Naive thymus-derived CD8-positive, alpha-beta T cell (primary cell): ENCODE data around the gene NPSR1. TPM values are rescaled to one million over a fixed set of nuclear protein-coding genes. Genes with fewer than 3 reads are reported as not detected.
"Not testable (repeated sequence)": the region's sequence is repeated elsewhere in the genome, so short reads cannot be mapped to it uniquely, and the experiment has no call there.

Experiments
- ATAC-seq, 2 donors: fragments of 150-1000 bp; cut with Tn5 transposase in 1 of 2; sonication (Bioruptor Pico), chemical (Tn5 transposase) in 1 of 2; 1 replicate in 1 of 2; 2 replicates in 1 of 2; pipeline ENCODE4 v1.10.0; 2021; ENCODE audit warnings: mild to moderate bottlenecking in 2 of 2, moderate library complexity in 2 of 2
- POLR2A ChIA-PET: fragments of 350-600 bp; sonication (Branson Sonifier 250); formaldehyde crosslinking; loops from one replicate; lab custom pipeline; 2021; ENCODE audit warnings: antibody characterized with exemption; lab: Charles Lee
- DNase-seq, 10 donors: peaks; one replicate each; pipeline versions ENCODE4 v3.0.0 to v3.0.0-alpha.2; 2020 to 2022
- H3K27ac Mint-ChIP-seq, 10 donors: one replicate each; pipeline ENCODE4 v1.8.0; 2020 to 2022; ENCODE audit warnings: mild to moderate bottlenecking in 10 of 10, mixed read lengths in 10 of 10, moderate library complexity in 4 of 10, inconsistent platforms in 1 of 10
- H3K27me3 Mint-ChIP-seq, 5 donors: one replicate each; pipeline ENCODE4 v1.8.0; 2021 to 2022; ENCODE audit warnings: mixed read lengths in 5 of 5
- H3K36me3 Mint-ChIP-seq, 3 donors: one replicate each; pipeline ENCODE4 v1.8.0; 2020 to 2022; ENCODE audit warnings: mixed read lengths in 3 of 3, mild to moderate bottlenecking in 2 of 3, inconsistent platforms in 1 of 3
- H3K4me1 Mint-ChIP-seq, 4 donors: one replicate each; pipeline ENCODE4 v1.8.0; 2021 to 2022; ENCODE audit warnings: mixed read lengths in 4 of 4
- H3K4me3 Mint-ChIP-seq, 10 donors: one replicate each; pipeline ENCODE4 v1.8.0; 2020 to 2022; ENCODE audit warnings: mild to moderate bottlenecking in 10 of 10, mixed read lengths in 10 of 10, moderate library complexity in 6 of 10, inconsistent platforms in 1 of 10
- H3K9me3 Mint-ChIP-seq, 9 donors: one replicate each; pipeline ENCODE4 v1.8.0; 2020 to 2022; ENCODE audit warnings: mixed read lengths in 9 of 9, mild to moderate bottlenecking in 3 of 9, inconsistent platforms in 1 of 9, moderate library complexity in 1 of 9
- polyA plus RNA-seq, 3 donors: library from polyadenylated mRNA; unstranded; fragments of 300-500 nt; fragmentation: Illumina TruSeq; gene quantifications; one replicate each; pipeline ENCODE4 v1.2.3, GENCODE V29; 2021
- total RNA-seq, 8 experiments: library from RNA in 2 of 8; stranded (reverse) in 2 of 8; gene quantifications; one replicate each; pipeline ENCODE4 v1.2.3 and lab custom pipeline; 2021 to 2026

NPSR1 gene
- total and polyA plus RNA-seq, 5 experiments from 2014 or later = not detected

DNA sequence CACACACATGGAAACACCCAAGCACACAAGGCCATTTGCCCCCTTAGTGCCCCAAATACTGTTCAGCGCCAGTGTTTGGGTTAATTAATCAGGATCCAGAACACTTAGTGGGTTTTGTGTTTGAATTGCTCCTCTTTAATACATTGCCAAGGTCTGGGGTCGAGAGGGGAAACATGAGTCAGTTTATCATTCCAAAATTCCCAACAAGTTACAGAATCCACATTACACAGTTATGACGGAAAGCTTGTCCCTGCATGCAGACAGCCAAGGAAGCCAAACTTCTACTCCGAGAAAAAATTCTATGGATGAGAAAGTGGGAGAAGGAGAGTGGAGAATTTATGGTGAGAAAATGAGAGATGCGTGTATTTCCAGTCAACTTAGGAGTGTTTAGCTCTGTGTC, 189.0 kb downstream of the NPSR1 start:
- Mint-ChIP-seq H3K36me3 (peaks cover 0 to 8% (median 0%) of the 10 kb centered on the region in 3 donors), H3K9me3 (peaks cover 0 to 10% (median 0%) of the 10 kb centered on the region in 9 donors), H3K4me1 (peaks cover 0 to 8% (median 4%) of the 10 kb centered on the region in 4 donors), H3K27ac (no peak overlapping the region), H3K4me3 (no peak overlapping the region), H3K27me3 (peaks cover 5 to 49% (median 9%) of the 10 kb centered on the region in 5 donors)
- DNase-seq (no peak), ATAC-seq (no peak)
- POLR2A ChIA-PET = no interaction called here

- Mint-ChIP-seq H3K27me3 (peaks cover 6 to 57% (median 14%) of the 10 kb centered on the region in 5 donors), H3K36me3 (peaks cover 0 to 4% (median 0%) of the 10 kb centered on the region in 3 donors), H3K27ac (no peak overlapping the region), H3K9me3 (peaks cover 0 to 2% (median 0%) of the 10 kb centered on the region in 9 donors), H3K4me1 (peaks cover 0 to 8% (median 4%) of the 10 kb centered on the region in 4 donors), H3K4me3 (no peak overlapping the region)
- ATAC-seq (no peak), DNase-seq (no peak)
- POLR2A ChIA-PET = no interaction called here
Measured at GRCh38 chr7:34848670-34849069, 190.7 kb downstream of the NPSR1 start.

DNA sequence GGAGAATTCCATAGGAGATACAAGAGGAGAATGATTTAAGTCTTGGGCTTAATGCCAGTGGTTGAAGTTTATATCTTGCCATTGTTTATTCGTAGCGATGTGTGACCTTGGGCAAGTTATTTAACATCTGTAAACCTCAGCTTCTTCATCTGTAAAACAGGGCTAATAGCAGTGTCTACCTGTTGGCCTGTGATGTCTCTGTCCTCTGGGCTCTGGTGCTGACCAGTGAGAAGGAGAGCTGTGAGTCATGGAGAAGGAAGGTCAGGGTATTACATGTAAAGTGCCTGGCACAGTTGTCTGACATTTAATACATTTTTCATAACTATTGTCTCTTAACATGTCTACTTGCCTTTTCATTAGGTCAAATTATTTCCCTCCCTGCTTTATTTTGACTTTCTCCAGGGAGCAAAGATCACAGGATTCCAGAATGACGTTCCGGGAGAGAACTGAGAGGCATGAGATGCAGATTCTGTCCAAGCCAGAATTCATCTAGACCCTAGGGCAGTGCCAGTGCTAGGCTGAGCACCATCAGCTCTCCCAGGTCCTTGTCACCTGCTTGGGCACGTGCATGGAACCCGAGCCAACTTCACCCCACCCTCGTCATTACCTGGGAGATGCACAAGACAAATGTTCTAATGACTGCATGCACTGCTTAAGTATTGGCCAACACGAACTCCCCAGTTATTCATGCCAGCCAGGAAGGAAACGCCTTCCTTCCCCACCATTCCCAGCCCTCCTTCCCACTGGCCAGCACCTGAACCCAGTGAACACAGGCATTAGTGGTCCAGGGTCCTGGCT, 191.3 kb downstream of the NPSR1 start:
- Mint-ChIP-seq H3K9me3 (peaks cover 0 to 2% (median 0%) of the 10 kb centered on the region in 9 donors), H3K4me3 (no peak overlapping the region), H3K27ac (no peak overlapping the region), H3K27me3 (peaks cover 6 to 64% (median 14%) of the 10 kb centered on the region in 5 donors), H3K36me3 (no peaks in the 10 kb centered on the region), H3K4me1 (peaks cover 0 to 8% (median 4%) of the 10 kb centered on the region in 4 donors)
- no peak for DNase-seq
- ATAC-seq = no peak
- POLR2A ChIA-PET = no interaction called here

GRCh38 chr7:34849986-34850385, 192.0 kb downstream of the NPSR1 start:
- Mint-ChIP-seq H3K4me3 (no peak overlapping the region), H3K27ac (no peak overlapping the region), H3K36me3 (no peaks in the 10 kb centered on the region), H3K27me3 (peaks cover 6 to 70% (median 14%) of the 10 kb centered on the region in 5 donors), H3K4me1 (peaks cover 0 to 8% (median 4%) of the 10 kb centered on the region in 4 donors), H3K9me3 (peaks cover 0 to 2% (median 0%) of the 10 kb centered on the region in 9 donors)
- no peak for DNase-seq
- POLR2A ChIA-PET = no interaction called here
- ATAC-seq = no peak

GRCh38 chr7:34850681-34851080, 192.7 kb downstream of the NPSR1 start:
- peaks cover 0 to 2% (median 0%) of the 10 kb centered on the region in 9 donors for H3K9me3 Mint-ChIP-seq
- no peaks in the 10 kb centered on the region for H3K36me3 Mint-ChIP-seq
- peaks cover 6 to 70% (median 14%) of the 10 kb centered on the region in 5 donors for H3K27me3 Mint-ChIP-seq
- POLR2A ChIA-PET = no interaction called here
- ATAC-seq (no peak), DNase-seq (no peak)
- no peak overlapping the region for H3K4me3 Mint-ChIP-seq
- peaks cover 0 to 4% (median 1%) of the 10 kb centered on the region in 4 donors for H3K4me1 Mint-ChIP-seq
- no peak overlapping the region for H3K27ac Mint-ChIP-seq

DNA sequence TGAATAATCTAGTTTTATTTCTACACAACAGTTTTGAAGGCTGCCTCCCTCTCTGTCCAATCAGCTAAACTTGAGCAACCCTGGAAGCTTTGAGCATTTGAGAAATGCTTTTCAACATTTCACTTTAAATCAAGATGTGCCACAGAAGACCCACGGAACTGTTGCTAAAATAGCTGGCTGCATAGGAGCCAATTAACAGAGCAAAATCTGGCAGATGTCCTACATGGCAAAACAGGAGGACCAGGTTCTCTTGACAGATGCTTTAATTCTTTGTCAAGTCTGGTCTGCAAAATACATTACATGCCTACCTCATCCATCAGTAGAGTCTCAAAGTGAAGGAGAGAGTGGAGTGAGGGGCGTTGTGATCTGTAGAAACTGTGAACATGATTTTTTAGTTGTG, 193.4 kb downstream of the NPSR1 start:
- no peak for DNase-seq
- Mint-ChIP-seq H3K4me1 (peaks cover 0 to 4% (median 0%) of the 10 kb centered on the region in 4 donors), H3K27ac (no peak overlapping the region), H3K4me3 (no peak overlapping the region), H3K36me3 (no peaks in the 10 kb centered on the region), H3K27me3 (peaks cover 6 to 70% (median 14%) of the 10 kb centered on the region in 5 donors), H3K9me3 (peaks cover 0 to 2% (median 0%) of the 10 kb centered on the region in 9 donors)
- no peak for ATAC-seq
- POLR2A ChIA-PET = no interaction called here

- ATAC-seq, DNase-seq, H3K4me3 Mint-ChIP-seq, H3K27ac Mint-ChIP-seq, H3K4me1 Mint-ChIP-seq, POLR2A ChIA-PET: not testable (repeated sequence)
- Mint-ChIP-seq H3K9me3 (peaks cover 0 to 24% (median 8%) of the 10 kb centered on the region in 9 donors), H3K36me3 (peaks cover 0 to 12% (median 0%) of the 10 kb centered on the region in 3 donors), H3K27me3 (peaks cover 9 to 38% (median 10%) of the 10 kb centered on the region in 5 donors)
Measured at GRCh38 chr7:34858444-34858843, 200.4 kb downstream of the NPSR1 start.

DNA sequence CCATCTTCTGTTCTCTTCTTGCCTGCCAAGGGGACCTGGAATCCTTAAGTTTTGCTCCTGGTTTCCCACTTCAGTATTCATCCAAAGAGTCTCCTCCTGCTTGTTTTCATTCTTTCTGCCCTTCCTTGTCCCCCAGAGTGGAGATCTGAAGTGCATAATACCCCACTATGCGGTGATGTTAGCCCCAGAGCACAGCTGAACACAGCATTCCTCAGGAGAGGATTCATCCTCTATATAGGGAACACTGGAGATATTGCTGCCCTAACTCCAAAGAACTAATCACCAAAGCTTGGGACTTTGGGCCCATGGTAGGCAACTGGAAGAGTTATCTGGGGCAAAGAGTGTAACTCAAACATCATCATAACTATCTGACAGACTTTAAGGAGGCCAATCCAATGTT, 201.3 kb downstream of the NPSR1 start:
- H3K9me3 Mint-ChIP-seq = peaks cover 0 to 24% (median 9%) of the 10 kb centered on the region in 9 donors
- not testable (repeated sequence) for H3K4me1 Mint-ChIP-seq, ATAC-seq

GRCh38 chr7:34866222-34866621, 208.2 kb downstream of the NPSR1 start:
- ATAC-seq, DNase-seq, H3K36me3 Mint-ChIP-seq, H3K27ac Mint-ChIP-seq, POLR2A ChIA-PET, H3K4me3 Mint-ChIP-seq, H3K4me1 Mint-ChIP-seq: not testable (repeated sequence)
- H3K9me3 Mint-ChIP-seq = peaks cover 0 to 11% (median under 1%) of the 10 kb centered on the region in 9 donors
- peaks cover 8 to 20% (median 9%) of the 10 kb centered on the region in 5 donors for H3K27me3 Mint-ChIP-seq

More for the DNA sequence above, 201.3 kb downstream of the NPSR1 start:
- DNase-seq, H3K4me3 Mint-ChIP-seq, H3K27ac Mint-ChIP-seq, POLR2A ChIA-PET: not testable (repeated sequence)
- H3K27me3 Mint-ChIP-seq = peaks cover 9 to 29% (median 10%) of the 10 kb centered on the region in 5 donors
- H3K36me3 Mint-ChIP-seq = peaks cover 0 to 12% (median 0%) of the 10 kb centered on the region in 3 donors

- POLR2A ChIA-PET, H3K4me3 Mint-ChIP-seq, H3K36me3 Mint-ChIP-seq, H3K4me1 Mint-ChIP-seq, H3K27ac Mint-ChIP-seq, ATAC-seq, DNase-seq: not testable (repeated sequence)
- H3K9me3 Mint-ChIP-seq = peaks cover 0 to 20% (median 4%) of the 10 kb centered on the region in 9 donors
- peaks cover under 1 to 13% (median 7%) of the 10 kb centered on the region in 5 donors for H3K27me3 Mint-ChIP-seq
Measured at GRCh38 chr7:34867341-34867740, 209.3 kb downstream of the NPSR1 start.

GRCh38 chr7:34868602-34869001, 210.6 kb downstream of the NPSR1 start:
- H3K4me3 Mint-ChIP-seq, DNase-seq, POLR2A ChIA-PET, H3K27me3 Mint-ChIP-seq, H3K27ac Mint-ChIP-seq, ATAC-seq, H3K4me1 Mint-ChIP-seq, H3K36me3 Mint-ChIP-seq: not testable (repeated sequence)
- H3K9me3 Mint-ChIP-seq = peaks cover 0 to 33% (median 4%) of the 10 kb centered on the region in 9 donors

- ATAC-seq (no peak), DNase-seq (no peak)
- no peak overlapping the region for H3K4me3 Mint-ChIP-seq
- no peak overlapping the region for H3K27ac Mint-ChIP-seq
- H3K4me1 Mint-ChIP-seq = no peaks in the 10 kb centered on the region
- H3K36me3 Mint-ChIP-seq = peaks cover 0 to 4% (median 0%) of the 10 kb centered on the region in 3 donors
- peaks cover 0 to 8% (median 0%) of the 10 kb centered on the region in 5 donors for H3K27me3 Mint-ChIP-seq
- peaks cover 0 to 33% (median 4%) of the 10 kb centered on the region in 9 donors for H3K9me3 Mint-ChIP-seq
- POLR2A ChIA-PET = no interaction called here
Measured at GRCh38 chr7:34869057-34869456, 211.0 kb downstream of the NPSR1 start.

DNA sequence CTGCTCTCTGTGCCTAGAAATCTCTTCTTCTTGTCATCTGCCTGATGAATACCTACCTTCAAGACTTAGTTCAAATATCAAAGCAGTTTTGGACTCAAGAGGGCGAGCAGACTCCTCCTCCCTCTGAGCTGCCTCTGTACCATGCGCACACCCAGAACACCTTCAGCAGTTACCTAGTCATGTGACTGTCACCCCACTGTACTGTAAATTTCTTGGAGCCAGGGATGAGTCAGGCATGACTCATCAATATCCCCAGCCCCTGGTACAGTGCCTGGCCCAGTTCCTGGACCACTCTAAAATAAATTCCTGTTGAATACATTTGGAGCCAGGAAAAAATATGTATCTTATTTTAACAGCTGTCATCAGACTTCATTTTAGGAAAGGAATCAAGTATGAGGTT, 212.0 kb downstream of the NPSR1 start:
- POLR2A ChIA-PET, H3K27me3 Mint-ChIP-seq, H3K4me1 Mint-ChIP-seq, H3K36me3 Mint-ChIP-seq, DNase-seq, H3K4me3 Mint-ChIP-seq, H3K27ac Mint-ChIP-seq, ATAC-seq: not testable (repeated sequence)
- H3K9me3 Mint-ChIP-seq = peaks cover 0 to 33% (median 4%) of the 10 kb centered on the region in 9 donors
